ENCODE measurements around the gene MTHFD1L. TPM values are rescaled to one million over a fixed set of nuclear protein-coding genes. Genes with fewer than 3 reads are reported as not detected.

MTHFD1L gene
- total and polyA plus RNA-seq, 9 of the 15 experiments (the other 6 are each of a cell fraction or from before 2014, with no cell fraction given): 20.9 to 128 (median 61.0) TPM

DNA sequence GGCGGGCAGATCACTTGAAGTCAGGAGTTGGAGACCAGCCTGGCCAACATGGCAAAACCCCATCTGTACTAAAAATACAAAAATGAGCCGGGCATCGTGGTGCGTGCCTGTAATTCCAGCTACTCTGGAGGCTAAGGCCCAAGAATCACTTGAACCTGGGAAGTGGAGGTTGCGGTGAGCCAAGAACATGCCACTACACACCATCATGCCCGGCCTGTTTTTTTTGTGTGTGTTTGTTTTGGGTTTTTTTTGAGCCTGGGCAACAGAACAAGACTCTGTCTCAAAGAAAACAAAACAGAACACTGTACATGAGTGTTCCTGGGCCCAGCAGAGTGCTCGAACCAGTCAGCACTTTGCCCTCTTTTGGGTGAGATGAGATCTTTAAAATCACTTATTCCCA lies 159.1 kb downstream of the MTHFD1L start:
- no peak for DNase-seq (ENCODE audit: extremely low read depth in 1 of 4, low spot score in 3 of 4)
- no peaks in the 10 kb centered on the region for H3K9me3 ChIP-seq (replicated peaks; ENCODE audit: control insufficient read depth, insufficient read depth, low read depth, low read length)
- H3K79me2 ChIP-seq (ENCODE audit: control insufficient read depth, insufficient read depth, low read length): no peaks in the 10 kb centered on the region
- no peaks in the 10 kb centered on the region for H3K27me3 ChIP-seq (ENCODE audit: control insufficient read depth in 2 of 2, insufficient read depth in 2 of 2, low read length in 2 of 2)
- H3K4me2 ChIP-seq (ENCODE audit: insufficient read depth, low read length): no peak overlapping the region
- FAIRE-seq: no peak
- no peak for ATAC-seq
- WGBS (ENCODE audit: insufficient coverage, low coverage, missing lambda C conversion rate): 92% methylated on average over 7 of the region's 7 CpGs
- no peak overlapping the region for H3K4me3 ChIP-seq
- H3K9me1 ChIP-seq (ENCODE audit: control insufficient read depth, insufficient read depth, low read length): no peaks in the 10 kb centered on the region
- H3K9ac ChIP-seq (ENCODE audit: insufficient read depth in 1 of 2, low read depth in 2 of 2, low read length in 2 of 2): no peak overlapping the region
- ChIA-PET POLR2A (interaction anchor here (0.7 to 1.2 kb wide), 2 partner anchors 52 to 96 kb away, joined by 3 to 4 read pairs; no protein-coding TSS in a partner anchor), CTCF (ENCODE audit: low intra/inter-chr PET ratio) (no interaction called here)
- in situ Hi-C loops (cut with MboI) (no loop called here), intact Hi-C loops (cut with micrococcal nuclease) (no loop called here)
- H2AFZ ChIP-seq (ENCODE audit: low read depth, low read length): no peak overlapping the region
- no peaks in the 10 kb centered on the region for H4K20me1 ChIP-seq (replicated peaks; ENCODE audit: control insufficient read depth, insufficient read depth, low read length)
- no TSS peak for BruUV-seq (replicated peaks)
- H3K36me3 ChIP-seq (ENCODE audit: control insufficient read depth, insufficient read depth, low read length): peaks cover 40% of the 10 kb centered on the region
- no peak overlapping the region for H3K27ac ChIP-seq (ENCODE audit: extremely low read depth, low read depth, low read length)
- no peaks in the 10 kb centered on the region for H3K4me1 ChIP-seq (replicated peaks in 1 of 2; ENCODE audit: control insufficient read depth in 2 of 2, insufficient read depth in 2 of 2, low read length in 2 of 2)
- TF ChIP-seq ARID1B (IDR thresholded peaks at IDR 0.05) (no peak), ZSCAN29 (IDR thresholded peaks at IDR 0.05) (no peak), CBX5 (IDR thresholded peaks at IDR 0.05; ENCODE audit: borderline replicate concordance, low read depth) (no peak)
- TF ChIP-seq, protein P1, sequence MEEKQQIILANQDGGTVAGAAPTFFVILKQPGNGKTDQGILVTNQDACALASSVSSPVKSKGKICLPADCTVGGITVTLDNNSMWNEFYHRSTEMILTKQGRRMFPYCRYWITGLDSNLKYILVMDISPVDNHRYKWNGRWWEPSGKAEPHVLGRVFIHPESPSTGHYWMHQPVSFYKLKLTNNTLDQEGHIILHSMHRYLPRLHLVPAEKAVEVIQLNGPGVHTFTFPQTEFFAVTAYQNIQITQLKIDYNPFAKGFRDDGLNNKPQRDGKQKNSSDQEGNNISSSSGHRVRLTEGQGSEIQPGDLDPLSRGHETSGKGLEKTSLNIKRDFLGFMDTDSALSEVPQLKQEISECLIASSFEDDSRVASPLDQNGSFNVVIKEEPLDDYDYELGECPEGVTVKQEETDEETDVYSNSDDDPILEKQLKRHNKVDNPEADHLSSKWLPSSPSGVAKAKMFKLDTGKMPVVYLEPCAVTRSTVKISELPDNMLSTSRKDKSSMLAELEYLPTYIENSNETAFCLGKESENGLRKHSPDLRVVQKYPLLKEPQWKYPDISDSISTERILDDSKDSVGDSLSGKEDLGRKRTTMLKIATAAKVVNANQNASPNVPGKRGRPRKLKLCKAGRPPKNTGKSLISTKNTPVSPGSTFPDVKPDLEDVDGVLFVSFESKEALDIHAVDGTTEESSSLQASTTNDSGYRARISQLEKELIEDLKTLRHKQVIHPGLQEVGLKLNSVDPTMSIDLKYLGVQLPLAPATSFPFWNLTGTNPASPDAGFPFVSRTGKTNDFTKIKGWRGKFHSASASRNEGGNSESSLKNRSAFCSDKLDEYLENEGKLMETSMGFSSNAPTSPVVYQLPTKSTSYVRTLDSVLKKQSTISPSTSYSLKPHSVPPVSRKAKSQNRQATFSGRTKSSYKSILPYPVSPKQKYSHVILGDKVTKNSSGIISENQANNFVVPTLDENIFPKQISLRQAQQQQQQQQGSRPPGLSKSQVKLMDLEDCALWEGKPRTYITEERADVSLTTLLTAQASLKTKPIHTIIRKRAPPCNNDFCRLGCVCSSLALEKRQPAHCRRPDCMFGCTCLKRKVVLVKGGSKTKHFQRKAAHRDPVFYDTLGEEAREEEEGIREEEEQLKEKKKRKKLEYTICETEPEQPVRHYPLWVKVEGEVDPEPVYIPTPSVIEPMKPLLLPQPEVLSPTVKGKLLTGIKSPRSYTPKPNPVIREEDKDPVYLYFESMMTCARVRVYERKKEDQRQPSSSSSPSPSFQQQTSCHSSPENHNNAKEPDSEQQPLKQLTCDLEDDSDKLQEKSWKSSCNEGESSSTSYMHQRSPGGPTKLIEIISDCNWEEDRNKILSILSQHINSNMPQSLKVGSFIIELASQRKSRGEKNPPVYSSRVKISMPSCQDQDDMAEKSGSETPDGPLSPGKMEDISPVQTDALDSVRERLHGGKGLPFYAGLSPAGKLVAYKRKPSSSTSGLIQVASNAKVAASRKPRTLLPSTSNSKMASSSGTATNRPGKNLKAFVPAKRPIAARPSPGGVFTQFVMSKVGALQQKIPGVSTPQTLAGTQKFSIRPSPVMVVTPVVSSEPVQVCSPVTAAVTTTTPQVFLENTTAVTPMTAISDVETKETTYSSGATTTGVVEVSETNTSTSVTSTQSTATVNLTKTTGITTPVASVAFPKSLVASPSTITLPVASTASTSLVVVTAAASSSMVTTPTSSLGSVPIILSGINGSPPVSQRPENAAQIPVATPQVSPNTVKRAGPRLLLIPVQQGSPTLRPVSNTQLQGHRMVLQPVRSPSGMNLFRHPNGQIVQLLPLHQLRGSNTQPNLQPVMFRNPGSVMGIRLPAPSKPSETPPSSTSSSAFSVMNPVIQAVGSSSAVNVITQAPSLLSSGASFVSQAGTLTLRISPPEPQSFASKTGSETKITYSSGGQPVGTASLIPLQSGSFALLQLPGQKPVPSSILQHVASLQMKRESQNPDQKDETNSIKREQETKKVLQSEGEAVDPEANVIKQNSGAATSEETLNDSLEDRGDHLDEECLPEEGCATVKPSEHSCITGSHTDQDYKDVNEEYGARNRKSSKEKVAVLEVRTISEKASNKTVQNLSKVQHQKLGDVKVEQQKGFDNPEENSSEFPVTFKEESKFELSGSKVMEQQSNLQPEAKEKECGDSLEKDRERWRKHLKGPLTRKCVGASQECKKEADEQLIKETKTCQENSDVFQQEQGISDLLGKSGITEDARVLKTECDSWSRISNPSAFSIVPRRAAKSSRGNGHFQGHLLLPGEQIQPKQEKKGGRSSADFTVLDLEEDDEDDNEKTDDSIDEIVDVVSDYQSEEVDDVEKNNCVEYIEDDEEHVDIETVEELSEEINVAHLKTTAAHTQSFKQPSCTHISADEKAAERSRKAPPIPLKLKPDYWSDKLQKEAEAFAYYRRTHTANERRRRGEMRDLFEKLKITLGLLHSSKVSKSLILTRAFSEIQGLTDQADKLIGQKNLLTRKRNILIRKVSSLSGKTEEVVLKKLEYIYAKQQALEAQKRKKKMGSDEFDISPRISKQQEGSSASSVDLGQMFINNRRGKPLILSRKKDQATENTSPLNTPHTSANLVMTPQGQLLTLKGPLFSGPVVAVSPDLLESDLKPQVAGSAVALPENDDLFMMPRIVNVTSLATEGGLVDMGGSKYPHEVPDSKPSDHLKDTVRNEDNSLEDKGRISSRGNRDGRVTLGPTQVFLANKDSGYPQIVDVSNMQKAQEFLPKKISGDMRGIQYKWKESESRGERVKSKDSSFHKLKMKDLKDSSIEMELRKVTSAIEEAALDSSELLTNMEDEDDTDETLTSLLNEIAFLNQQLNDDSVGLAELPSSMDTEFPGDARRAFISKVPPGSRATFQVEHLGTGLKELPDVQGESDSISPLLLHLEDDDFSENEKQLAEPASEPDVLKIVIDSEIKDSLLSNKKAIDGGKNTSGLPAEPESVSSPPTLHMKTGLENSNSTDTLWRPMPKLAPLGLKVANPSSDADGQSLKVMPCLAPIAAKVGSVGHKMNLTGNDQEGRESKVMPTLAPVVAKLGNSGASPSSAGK (IDR thresholded peaks at IDR 0.05): no peak
- TF ChIP-seq, protein P2, sequence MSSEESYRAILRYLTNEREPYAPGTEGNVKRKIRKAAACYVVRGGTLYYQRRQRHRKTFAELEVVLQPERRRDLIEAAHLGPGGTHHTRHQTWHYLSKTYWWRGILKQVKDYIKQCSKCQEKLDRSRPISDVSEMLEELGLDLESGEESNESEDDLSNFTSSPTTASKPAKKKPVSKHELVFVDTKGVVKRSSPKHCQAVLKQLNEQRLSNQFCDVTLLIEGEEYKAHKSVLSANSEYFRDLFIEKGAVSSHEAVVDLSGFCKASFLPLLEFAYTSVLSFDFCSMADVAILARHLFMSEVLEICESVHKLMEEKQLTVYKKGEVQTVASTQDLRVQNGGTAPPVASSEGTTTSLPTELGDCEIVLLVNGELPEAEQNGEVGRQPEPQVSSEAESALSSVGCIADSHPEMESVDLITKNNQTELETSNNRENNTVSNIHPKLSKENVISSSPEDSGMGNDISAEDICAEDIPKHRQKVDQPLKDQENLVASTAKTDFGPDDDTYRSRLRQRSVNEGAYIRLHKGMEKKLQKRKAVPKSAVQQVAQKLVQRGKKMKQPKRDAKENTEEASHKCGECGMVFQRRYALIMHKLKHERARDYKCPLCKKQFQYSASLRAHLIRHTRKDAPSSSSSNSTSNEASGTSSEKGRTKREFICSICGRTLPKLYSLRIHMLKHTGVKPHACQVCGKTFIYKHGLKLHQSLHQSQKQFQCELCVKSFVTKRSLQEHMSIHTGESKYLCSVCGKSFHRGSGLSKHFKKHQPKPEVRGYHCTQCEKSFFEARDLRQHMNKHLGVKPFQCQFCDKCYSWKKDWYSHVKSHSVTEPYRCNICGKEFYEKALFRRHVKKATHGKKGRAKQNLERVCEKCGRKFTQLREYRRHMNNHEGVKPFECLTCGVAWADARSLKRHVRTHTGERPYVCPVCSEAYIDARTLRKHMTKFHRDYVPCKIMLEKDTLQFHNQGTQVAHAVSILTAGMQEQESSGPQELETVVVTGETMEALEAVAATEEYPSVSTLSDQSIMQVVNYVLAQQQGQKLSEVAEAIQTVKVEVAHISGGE (CRISPR knock-in tag; IDR thresholded peaks at IDR 0.05): no peak
- TF ChIP-seq, protein P3, sequence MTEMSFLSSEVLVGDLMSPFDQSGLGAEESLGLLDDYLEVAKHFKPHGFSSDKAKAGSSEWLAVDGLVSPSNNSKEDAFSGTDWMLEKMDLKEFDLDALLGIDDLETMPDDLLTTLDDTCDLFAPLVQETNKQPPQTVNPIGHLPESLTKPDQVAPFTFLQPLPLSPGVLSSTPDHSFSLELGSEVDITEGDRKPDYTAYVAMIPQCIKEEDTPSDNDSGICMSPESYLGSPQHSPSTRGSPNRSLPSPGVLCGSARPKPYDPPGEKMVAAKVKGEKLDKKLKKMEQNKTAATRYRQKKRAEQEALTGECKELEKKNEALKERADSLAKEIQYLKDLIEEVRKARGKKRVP (CRISPR knock-in tag; IDR thresholded peaks at IDR 0.05): no peak

Measured in K562 (cell line).